Breast epithelium (tissue), 4 donors: ENCODE measurements around the gene MRPL54. TPM values are rescaled to one million over a fixed set of nuclear protein-coding genes. Genes with fewer than 3 reads are reported as not detected.

ENCODE experiments used
- DNase-seq, 2 donors: peaks; one replicate each; pipeline ENCODE4 v3.0.0-alpha.2; 2019; ENCODE audit warnings: low spot score in 2 of 2
- H3K27ac ChIP-seq, 2 donors: fragments of 200-600 bp; sonication (generic) in 1 of 2; one replicate each; pipeline ENCODE4 v1.5.1; 2016 to 2019; ENCODE audit warnings: mild to moderate bottlenecking in 1 of 2
- H3K27me3 ChIP-seq, 2 donors: fragments of 200-600 bp; sonication (generic) in 1 of 2; one replicate each; pipeline versions ENCODE4 v1.5.1 to v1.6.0; 2017 to 2019; ENCODE audit warnings: control low read depth in 1 of 2, mild to moderate bottlenecking in 1 of 2
- H3K36me3 ChIP-seq: fragments of 200-600 bp; one replicate; pipeline ENCODE4 v1.5.1; 2019
- H3K4me1 ChIP-seq, 2 donors: fragments of 200-600 bp; sonication (generic); one replicate each; pipeline ENCODE4 v1.5.1; 2016 to 2019; ENCODE audit warnings: control low read depth in 1 of 2
- H3K4me3 ChIP-seq, 3 donors: fragments of 200-600 bp; sonication (generic); 1 replicate in 2 of 3; 2 replicates in 1 of 3; pipeline ENCODE4 v1.5.1; 2016 to 2019; ENCODE audit warnings: mild to moderate bottlenecking in 3 of 3, moderate library complexity in 2 of 3
- H3K9me3 ChIP-seq, 2 donors: fragments of 200-600 bp; sonication (generic) in 1 of 2; one replicate each; pipeline ENCODE4 v1.5.1; 2016 to 2019; ENCODE audit warnings: control low read depth in 1 of 2
- POLR2A ChIP-seq: fragments of 450-650 bp; IDR thresholded peaks from one replicate; pipeline ENCODE4 v1.6.1; 2016; ENCODE audit warnings: antibody characterized with exemption, mild to moderate bottlenecking, moderate library complexity
- POLR2AphosphoS5 ChIP-seq, 3 donors: sonication (generic); formaldehyde crosslinking; IDR thresholded peaks; one replicate each; pipeline ENCODE4 v1.6.1; 2017; ENCODE audit warnings: antibody characterized with exemption in 3 of 3
- intact Hi-C: fragments of 100-400 bp; cut with DNase I; formaldehyde crosslinking; loops from one replicate; pipeline ENCODE4 v1.15.1; 2023; ENCODE audit warnings: low total_unique reads
- total RNA-seq, 3 donors: library from RNA; depleted of rRNA; stranded (reverse); fragments of >200 nt; gene quantifications; one replicate each; pipeline ENCODE4 v1.1.0, GENCODE V29; 2016
- TF ChIP-seq, protein P1 (sequence below), 3 donors: fragments of 450-650 bp; IDR thresholded peaks; one replicate each; pipeline ENCODE4 v1.5.1; 2016 to 2017; ENCODE audit warnings: antibody characterized with exemption in 3 of 3, mild to moderate bottlenecking in 3 of 3, moderate library complexity in 3 of 3

The MRPL54 gene
- total RNA-seq, 3 donors from 2014 or later: 69.9 to 81.5 (median 73.4) TPM

DNA sequence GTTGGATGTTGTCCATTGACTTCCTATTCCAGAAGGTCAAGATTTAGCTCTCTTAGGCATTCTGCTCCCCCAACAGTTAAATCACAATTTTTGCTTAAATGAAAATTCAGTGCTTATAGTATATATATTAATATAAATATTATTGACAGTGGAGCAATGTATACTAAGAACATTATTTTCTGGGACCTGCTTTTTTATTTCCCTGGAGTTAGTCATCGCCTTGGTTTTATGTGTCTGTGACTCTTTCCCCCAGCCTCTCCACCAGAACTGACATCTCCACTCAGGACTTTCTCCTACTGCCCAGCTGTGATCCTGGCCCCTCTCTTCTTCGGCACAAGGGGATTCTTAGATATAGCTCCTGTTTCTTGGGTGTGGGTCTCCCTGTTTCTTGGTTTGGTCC lies 33.9 kb downstream of the MRPL54 start:
- intact Hi-C loops: no loop called here
- no peak for DNase-seq
- no peaks in the 10 kb centered on the region for H3K36me3 ChIP-seq

DNA sequence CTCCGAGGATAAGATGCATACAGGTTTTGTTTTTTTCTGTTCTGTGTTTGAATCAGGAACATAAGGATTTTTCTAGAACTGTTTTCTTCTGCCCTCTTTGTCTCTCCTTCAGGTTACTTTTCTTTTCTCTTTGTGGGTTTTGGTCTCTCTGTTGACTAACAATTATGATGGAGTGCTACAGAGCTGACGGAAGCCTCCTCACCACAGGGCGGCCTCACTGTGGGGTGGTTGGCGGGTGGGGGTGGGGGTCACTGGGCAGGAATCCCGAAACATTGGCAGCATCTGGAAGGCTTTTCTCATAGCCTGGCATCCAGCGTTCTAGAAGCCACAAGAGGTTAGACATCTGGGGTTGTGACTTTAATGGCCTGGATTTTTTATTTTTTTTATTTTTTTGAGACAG lies 35.7 kb downstream of the MRPL54 start:
- Histone ChIP-seq H3K4me3 (no peak overlapping the region), H3K27me3 (peaks cover 0 to 23% of the 10 kb centered on the region in 2 donors), H3K4me1 (no peaks in the 10 kb centered on the region), H3K27ac (no peak overlapping the region), H3K36me3 (no peaks in the 10 kb centered on the region), H3K9me3 (peaks cover 0 to 7% of the 10 kb centered on the region in 2 donors)
- DNase-seq: no peak
- TF ChIP-seq POLR2AphosphoS5 (IDR thresholded peaks at IDR 0.05): no peak
- TF ChIP-seq, protein P1, sequence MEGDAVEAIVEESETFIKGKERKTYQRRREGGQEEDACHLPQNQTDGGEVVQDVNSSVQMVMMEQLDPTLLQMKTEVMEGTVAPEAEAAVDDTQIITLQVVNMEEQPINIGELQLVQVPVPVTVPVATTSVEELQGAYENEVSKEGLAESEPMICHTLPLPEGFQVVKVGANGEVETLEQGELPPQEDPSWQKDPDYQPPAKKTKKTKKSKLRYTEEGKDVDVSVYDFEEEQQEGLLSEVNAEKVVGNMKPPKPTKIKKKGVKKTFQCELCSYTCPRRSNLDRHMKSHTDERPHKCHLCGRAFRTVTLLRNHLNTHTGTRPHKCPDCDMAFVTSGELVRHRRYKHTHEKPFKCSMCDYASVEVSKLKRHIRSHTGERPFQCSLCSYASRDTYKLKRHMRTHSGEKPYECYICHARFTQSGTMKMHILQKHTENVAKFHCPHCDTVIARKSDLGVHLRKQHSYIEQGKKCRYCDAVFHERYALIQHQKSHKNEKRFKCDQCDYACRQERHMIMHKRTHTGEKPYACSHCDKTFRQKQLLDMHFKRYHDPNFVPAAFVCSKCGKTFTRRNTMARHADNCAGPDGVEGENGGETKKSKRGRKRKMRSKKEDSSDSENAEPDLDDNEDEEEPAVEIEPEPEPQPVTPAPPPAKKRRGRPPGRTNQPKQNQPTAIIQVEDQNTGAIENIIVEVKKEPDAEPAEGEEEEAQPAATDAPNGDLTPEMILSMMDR (IDR thresholded peaks at IDR 0.05): no peak
- TF ChIP-seq POLR2A: no peak
- intact Hi-C loops: no loop called here

More for the DNA sequence above, 33.9 kb downstream of the MRPL54 start:
- TF ChIP-seq POLR2A (no peak), POLR2AphosphoS5 (IDR thresholded peaks at IDR 0.05) (no peak)
- TF ChIP-seq, protein P1 (IDR thresholded peaks at IDR 0.05): no peak
- Histone ChIP-seq H3K27me3 (peaks cover 0 to 12% of the 10 kb centered on the region in 2 donors), H3K4me3 (no peak overlapping the region), H3K27ac (no peak overlapping the region), H3K4me1 (no peaks in the 10 kb centered on the region), H3K9me3 (peaks cover 0 to 7% of the 10 kb centered on the region in 2 donors)

DNA sequence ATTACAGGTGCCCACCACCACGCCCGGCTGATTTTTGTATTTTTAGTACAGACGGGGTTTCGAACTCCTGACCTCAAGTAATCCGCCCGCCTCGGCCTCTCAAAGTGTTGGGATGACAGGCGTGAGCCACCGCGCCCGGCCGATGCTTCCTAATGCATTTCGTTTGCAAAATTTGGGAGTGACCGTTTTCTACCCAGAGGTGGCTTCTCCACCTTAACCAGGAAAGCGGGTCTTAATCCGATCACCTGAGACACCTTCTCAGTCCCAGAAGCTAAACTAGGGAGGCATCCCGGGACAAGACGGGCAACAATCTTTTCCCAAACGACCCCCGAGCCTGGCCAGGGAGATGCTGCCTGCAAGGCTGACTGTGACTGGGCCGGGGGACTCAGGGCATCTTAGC lies 38.5 kb downstream of the MRPL54 start:
- H3K27ac ChIP-seq: no peak overlapping the region
- H3K4me3 ChIP-seq: peak overlapping the region in 2 of 3 donors; percentile 33 to 60
- no peaks in the 10 kb centered on the region for H3K4me1 ChIP-seq
- H3K27me3 ChIP-seq: peaks cover 0 to 30% of the 10 kb centered on the region in 2 donors
- intact Hi-C loops: loop anchor here (2.0 kb wide), 1 partner anchor 72 kb away; no protein-coding TSS in a partner anchor
- no peak for DNase-seq
- TF ChIP-seq, protein P1 (IDR thresholded peaks at IDR 0.05): no peak
- no peaks in the 10 kb centered on the region for H3K36me3 ChIP-seq
- peaks cover 0 to 7% of the 10 kb centered on the region in 2 donors for H3K9me3 ChIP-seq

DNA sequence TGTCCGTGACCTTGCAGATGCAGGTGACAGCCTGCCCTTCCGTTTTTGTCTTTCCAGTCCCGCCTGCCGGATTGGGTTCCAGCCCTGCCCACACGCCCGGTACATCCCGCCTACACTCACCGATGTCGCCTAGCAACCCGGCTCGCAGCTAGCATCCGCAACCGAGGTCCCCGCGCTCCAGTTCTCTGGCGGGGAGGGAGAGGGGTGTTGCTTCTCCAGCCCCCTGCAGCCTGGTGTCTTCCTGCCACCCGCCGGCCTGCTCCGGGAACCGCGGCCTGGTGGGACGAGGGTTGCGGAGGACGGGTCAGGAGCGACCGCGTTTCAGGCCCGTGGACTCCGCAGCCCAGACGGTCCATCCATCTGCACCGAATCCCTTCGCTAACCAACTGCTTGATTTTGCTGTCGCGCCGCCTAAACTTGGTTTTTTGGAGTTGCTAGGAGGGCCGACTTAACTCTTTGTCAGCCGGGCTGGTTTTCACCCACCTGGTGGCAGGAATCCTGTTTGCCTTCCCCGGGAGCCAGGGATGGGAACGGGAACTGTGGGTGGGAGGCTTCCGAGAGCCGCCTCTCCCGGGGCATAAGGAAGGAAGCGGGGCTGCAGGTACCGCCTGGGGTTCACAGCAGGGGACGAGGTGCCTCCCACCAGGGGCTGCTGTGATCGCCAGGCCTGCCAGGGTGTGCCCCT lies 39.1 kb downstream of the MRPL54 start:
- Histone ChIP-seq H3K4me3 (peak overlapping the region in 2 of 3 donors; percentile 33 to 60), H3K36me3 (no peaks in the 10 kb centered on the region), H3K9me3 (peaks cover 0 to 4% of the 10 kb centered on the region in 2 donors), H3K27ac (no peak overlapping the region), H3K27me3 (peaks cover 0 to 30% of the 10 kb centered on the region in 2 donors), H3K4me1 (no peaks in the 10 kb centered on the region)
- TF ChIP-seq, protein P1 (IDR thresholded peaks at IDR 0.05): no peak
- TF ChIP-seq POLR2AphosphoS5 (IDR thresholded peaks at IDR 0.05): no peak
- TF ChIP-seq POLR2A: no peak
- intact Hi-C loops: loop anchor here (2.0 kb wide), 1 partner anchor 73 kb away; no protein-coding TSS in a partner anchor
- peak in 1 of 2 donors; percentile 36 for DNase-seq

DNA sequence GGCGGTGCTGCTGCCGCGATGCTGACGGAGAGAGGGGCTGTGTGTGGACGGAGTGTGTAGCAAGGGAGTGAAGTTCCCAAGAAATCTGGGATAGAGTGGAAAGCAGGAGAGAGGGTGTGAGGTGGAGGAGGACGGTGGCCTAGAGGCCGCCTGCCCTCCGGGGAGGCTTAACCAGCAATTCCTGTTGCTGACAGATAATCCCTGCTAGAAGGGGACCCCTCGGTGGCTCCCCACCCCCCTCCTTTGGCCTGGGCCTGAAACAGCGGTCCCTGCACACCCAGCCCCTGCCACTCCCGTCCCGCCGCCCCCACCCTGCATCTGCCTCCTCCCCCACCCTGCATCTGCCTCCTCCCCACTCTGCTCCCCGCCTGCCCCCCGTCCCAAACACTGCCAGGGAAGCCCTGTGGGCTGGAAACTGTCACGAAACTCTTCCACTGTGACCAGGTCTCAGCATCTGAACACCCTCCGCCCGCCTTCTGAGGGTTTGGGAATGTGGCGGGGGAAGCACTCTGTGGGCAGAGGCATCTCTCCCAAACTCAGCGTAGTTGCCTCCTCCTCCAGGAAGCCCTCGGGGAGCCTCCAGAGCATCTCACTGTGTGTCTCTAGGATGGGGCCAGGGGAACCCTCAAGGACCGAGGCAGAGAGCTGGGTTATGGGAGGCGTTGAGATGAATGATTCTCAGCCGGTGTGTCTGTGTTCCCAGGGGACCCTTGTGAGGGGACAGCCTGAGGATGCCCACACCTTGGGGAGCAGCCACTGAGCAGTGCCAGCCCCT lies 40.8 kb downstream of the MRPL54 start:
- Histone ChIP-seq H3K27me3 (peaks cover 0 to 30% of the 10 kb centered on the region in 2 donors), H3K4me1 (no peaks in the 10 kb centered on the region), H3K36me3 (no peaks in the 10 kb centered on the region), H3K27ac (no peak overlapping the region), H3K9me3 (no peaks in the 10 kb centered on the region), H3K4me3 (no peak overlapping the region)
- TF ChIP-seq, protein P1 (IDR thresholded peaks at IDR 0.05): no peak
- TF ChIP-seq POLR2A (no peak), POLR2AphosphoS5 (IDR thresholded peaks at IDR 0.05) (no peak)
- DNase-seq: no peak
- intact Hi-C loops: no loop called here
